Keratinocyte (primary cell): Measurements from ENCODE around the gene SLC6A2. TPM values are rescaled to one million over a fixed set of nuclear protein-coding genes. Genes with fewer than 3 reads are reported as not detected.

ENCODE experiments used
- DNase-seq: peaks from one replicate; pipeline ENCODE4 v3.0.0-alpha.2; 2011; ENCODE audit warnings: low read depth, missing footprints, low spot score
- FAIRE-seq: peaks from 2 replicates; lab custom pipeline; 2011; peaks lifted over from hg19 to GRCh38; lab: Jason Lieb, UNC
- H2AFZ ChIP-seq: 2 replicates; pipeline ENCODE4 v1.6.0; 2012; ENCODE audit warnings: low read length, control low read depth, inconsistent platforms; ENCODE audit not compliant: control insufficient read depth
- H3K27ac ChIP-seq: 2 replicates; pipeline ENCODE4 v1.5.1; 2011; ENCODE audit warnings: low read length; ENCODE audit not compliant: control insufficient read depth, insufficient read depth
- H3K27me3 ChIP-seq: 3 replicates; pipeline ENCODE4 v1.6.0; 2011; ENCODE audit warnings: low read length; ENCODE audit not compliant: control insufficient read depth, insufficient read depth; ENCODE audit errors: extremely low read depth
- H3K36me3 ChIP-seq, 2 experiments: 2 replicates in 1 of 2; 3 replicates in 1 of 2; pipeline ENCODE4 v1.5.1; 2011; ENCODE audit warnings: low read length in 2 of 2, mild to moderate bottlenecking in 1 of 2; ENCODE audit not compliant: control insufficient read depth in 2 of 2, insufficient read depth in 2 of 2; ENCODE audit errors: extremely low read depth in 1 of 2
- H3K4me1 ChIP-seq: 3 replicates; pipeline ENCODE4 v1.5.1; 2011; ENCODE audit warnings: low read length; ENCODE audit not compliant: control insufficient read depth, insufficient read depth; ENCODE audit errors: extremely low read depth
- H3K4me2 ChIP-seq: 3 replicates; pipeline ENCODE4 v1.6.0; 2011; ENCODE audit warnings: low read depth, low read length; ENCODE audit not compliant: control insufficient read depth, insufficient read depth; ENCODE audit errors: extremely low read depth
- H3K4me3 ChIP-seq, 3 experiments: fragments of 200-600 bp in 1 of 3; sonication (generic) in 1 of 3; 2 replicates in 2 of 3; 3 replicates in 1 of 3; pipeline ENCODE4 v1.5.1; 2011 to 2016; ENCODE audit warnings: low read length in 3 of 3, mild to moderate bottlenecking in 3 of 3, control low read depth in 2 of 3, inconsistent platforms in 1 of 3, low read depth in 1 of 3, mixed read lengths in 1 of 3, mixed run types in 1 of 3, moderate library complexity in 1 of 3; ENCODE audit not compliant: control insufficient read depth in 2 of 3, insufficient read depth in 2 of 3; ENCODE audit errors: extremely low read depth in 1 of 3
- H3K79me2 ChIP-seq: 2 replicates; pipeline ENCODE4 v1.6.0; 2012; ENCODE audit warnings: low read length; ENCODE audit not compliant: control insufficient read depth, insufficient read depth
- H3K9ac ChIP-seq: 3 replicates; pipeline ENCODE4 v1.6.0; 2011; ENCODE audit warnings: low read length; ENCODE audit not compliant: control insufficient read depth, insufficient read depth; ENCODE audit errors: extremely low read depth
- H3K9me1 ChIP-seq: 3 replicates; pipeline ENCODE4 v1.6.0; 2011; ENCODE audit warnings: low read length; ENCODE audit not compliant: control insufficient read depth, insufficient read depth; ENCODE audit errors: extremely low read depth
- H3K9me3 ChIP-seq: 2 replicates; pipeline ENCODE4 v1.5.1; 2012; ENCODE audit warnings: low read depth, low read length; ENCODE audit not compliant: control insufficient read depth
- H4K20me1 ChIP-seq: 3 replicates; pipeline ENCODE4 v1.6.0; 2011; ENCODE audit warnings: low read length; ENCODE audit not compliant: control insufficient read depth, insufficient read depth; ENCODE audit errors: extremely low read depth
- EZH2 ChIP-seq: IDR thresholded peaks from one replicate; pipeline ENCODE4 v1.6.1; 2012; ENCODE audit warnings: inconsistent platforms, mild to moderate bottlenecking, low read length, moderate library complexity
- dilution Hi-C: fragments of 300-500 bp; cut with MboI; formaldehyde crosslinking; loops from one replicate; pipeline ENCODE4 v1.7.0; 2020; ENCODE audit warnings: low sequenced_read_pairs; ENCODE audit not compliant: extremely low pct_ligation_motif_present
- polyA plus RNA-seq, 5 experiments: library from polyadenylated mRNA; depleted of rRNA in 3 of 5; stranded (reverse) in 3 of 5; stranded (forward) in 1 of 5; unstranded in 1 of 5; fragments of >200 nt; gene quantifications; 1 replicate in 1 of 5; 2 replicates in 3 of 5; 3 replicates in 1 of 5; pipeline versions ENCODE4 v1.2.1 to v1.2.3, GENCODE V29; 2011 to 2012; ENCODE audit warnings: missing spikeins in 2 of 5, low read depth in 1 of 5, low replicate concordance in 1 of 5
- TF ChIP-seq, protein P1 (sequence below), 3 experiments: IDR thresholded peaks in 1 of 3; conservative IDR thresholded peaks in 1 of 3; optimal IDR thresholded peaks in 1 of 3; 2 replicates in 2 of 3; 3 replicates in 1 of 3; pipeline versions ENCODE3 to v1.5.1; 2011; ENCODE audit warnings: low read length in 3 of 3, mild to moderate bottlenecking in 3 of 3, moderate library complexity in 2 of 3, control low read depth in 1 of 3, inconsistent platforms in 1 of 3; ENCODE audit not compliant: insufficient read depth in 2 of 3; ENCODE audit errors: extremely low read depth in 1 of 3

SLC6A2 gene
- polyA plus RNA-seq, 1 donor (not counting 4 experiments of a cell fraction or from before 2014, with no cell fraction given), result 0.20 TPM

DNA sequence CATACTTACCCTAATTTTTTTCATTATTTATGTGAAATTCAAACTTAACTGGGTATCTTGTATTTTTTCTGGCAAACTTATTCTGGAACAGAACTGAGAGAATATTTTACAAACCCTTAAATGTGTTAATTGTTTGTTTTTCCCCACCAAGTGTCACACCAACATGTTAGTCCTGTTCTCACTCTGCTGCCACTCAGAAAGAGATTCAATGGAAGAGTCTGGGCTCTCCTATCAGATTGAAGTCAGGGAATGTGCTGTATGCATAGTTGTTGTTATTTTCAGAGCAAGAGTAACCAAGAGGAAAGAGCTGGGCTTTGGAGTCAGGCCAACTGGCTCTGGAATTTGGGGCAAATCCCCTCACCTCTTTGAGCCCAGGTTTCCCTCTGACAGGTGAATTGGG, 43.2 kb downstream of the SLC6A2 start:
- Histone ChIP-seq H3K36me3 (no peaks in the 10 kb centered on the region), H3K79me2 (no peaks in the 10 kb centered on the region), H3K27me3 (no peaks in the 10 kb centered on the region), H3K4me2 (no peak overlapping the region), H3K4me1 (no peaks in the 10 kb centered on the region), H4K20me1 (no peaks in the 10 kb centered on the region), H2AFZ (no peak overlapping the region), H3K9me1 (no peaks in the 10 kb centered on the region), H3K9ac (no peak overlapping the region), H3K27ac (no peak overlapping the region), H3K9me3 (no peaks in the 10 kb centered on the region), H3K4me3 (no peak overlapping the region)
- no peak for DNase-seq
- no peak for TF ChIP-seq EZH2
- TF ChIP-seq, protein P1, sequence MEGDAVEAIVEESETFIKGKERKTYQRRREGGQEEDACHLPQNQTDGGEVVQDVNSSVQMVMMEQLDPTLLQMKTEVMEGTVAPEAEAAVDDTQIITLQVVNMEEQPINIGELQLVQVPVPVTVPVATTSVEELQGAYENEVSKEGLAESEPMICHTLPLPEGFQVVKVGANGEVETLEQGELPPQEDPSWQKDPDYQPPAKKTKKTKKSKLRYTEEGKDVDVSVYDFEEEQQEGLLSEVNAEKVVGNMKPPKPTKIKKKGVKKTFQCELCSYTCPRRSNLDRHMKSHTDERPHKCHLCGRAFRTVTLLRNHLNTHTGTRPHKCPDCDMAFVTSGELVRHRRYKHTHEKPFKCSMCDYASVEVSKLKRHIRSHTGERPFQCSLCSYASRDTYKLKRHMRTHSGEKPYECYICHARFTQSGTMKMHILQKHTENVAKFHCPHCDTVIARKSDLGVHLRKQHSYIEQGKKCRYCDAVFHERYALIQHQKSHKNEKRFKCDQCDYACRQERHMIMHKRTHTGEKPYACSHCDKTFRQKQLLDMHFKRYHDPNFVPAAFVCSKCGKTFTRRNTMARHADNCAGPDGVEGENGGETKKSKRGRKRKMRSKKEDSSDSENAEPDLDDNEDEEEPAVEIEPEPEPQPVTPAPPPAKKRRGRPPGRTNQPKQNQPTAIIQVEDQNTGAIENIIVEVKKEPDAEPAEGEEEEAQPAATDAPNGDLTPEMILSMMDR (optimal IDR thresholded peaks at IDR 0.05 in 1 of 3, IDR thresholded peaks at IDR 0.05 in 1 of 3, conservative IDR thresholded peaks at IDR 0.05 in 1 of 3; ENCODE audit: extremely low read depth in 1 of 3, insufficient read depth in 2 of 3, low read length in 3 of 3), result no peak
- no peak for FAIRE-seq
- dilution Hi-C loops, result no loop called here

DNA sequence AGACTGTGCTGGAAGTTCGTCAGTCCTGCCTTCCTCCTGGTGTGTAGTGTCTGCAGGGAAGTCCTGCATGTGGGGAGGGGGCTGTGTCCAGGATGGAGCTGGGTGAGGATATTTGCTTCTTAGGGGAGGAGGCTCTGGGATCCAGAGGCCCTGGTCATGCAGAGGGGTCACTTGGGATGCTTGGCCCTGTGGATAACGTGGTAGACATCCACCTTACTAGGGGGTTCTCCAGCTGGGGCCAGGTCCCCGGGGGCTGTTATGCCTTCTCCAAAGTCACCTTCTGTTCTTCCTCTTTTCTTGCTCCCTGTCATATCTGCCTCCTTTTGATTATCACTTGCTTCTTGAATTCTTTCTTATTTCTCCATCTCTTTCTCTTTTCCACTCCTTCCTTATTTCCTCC, 43.8 kb downstream of the SLC6A2 start:
- no peaks in the 10 kb centered on the region for H3K9me1 ChIP-seq
- H2AFZ ChIP-seq, result no peak overlapping the region
- no peak overlapping the region for H3K4me2 ChIP-seq
- no peaks in the 10 kb centered on the region for H3K4me1 ChIP-seq
- dilution Hi-C loops, result loop anchor here (25.0 kb wide), 1 partner anchor 138 kb away; the partner anchor contains the start of gene CES1
- no peaks in the 10 kb centered on the region for H3K9me3 ChIP-seq
- TF ChIP-seq, protein P1 (optimal IDR thresholded peaks at IDR 0.05 in 1 of 3, IDR thresholded peaks at IDR 0.05 in 1 of 3, conservative IDR thresholded peaks at IDR 0.05 in 1 of 3; ENCODE audit: extremely low read depth in 1 of 3, insufficient read depth in 2 of 3, low read length in 3 of 3), result no peak
- no peak for TF ChIP-seq EZH2
- H3K27ac ChIP-seq, result no peak overlapping the region
- H3K9ac ChIP-seq, result no peak overlapping the region
- no peaks in the 10 kb centered on the region for H3K27me3 ChIP-seq
- DNase-seq (no peak), FAIRE-seq (no peak)
- no peaks in the 10 kb centered on the region for H3K36me3 ChIP-seq
- H3K79me2 ChIP-seq, result no peaks in the 10 kb centered on the region
- H4K20me1 ChIP-seq, result no peaks in the 10 kb centered on the region
- no peak overlapping the region for H3K4me3 ChIP-seq
